IPS DF 6.9 (cell line): ENCODE measurements around the gene IZUMO4.
A peak's percentile ranks its signal among the peaks of the same experiment; 100 is the strongest.

Experiments
- DNase-seq: peaks from one replicate; pipeline ENCODE4 v3.0.0-alpha.2; 2013; ENCODE audit warnings: low read depth, low spot score
- H3K27ac ChIP-seq: one replicate; pipeline ENCODE4 v1.5.1; 2013; ENCODE audit warnings: low read length, control low read depth
- H3K27me3 ChIP-seq: 2 replicates; pipeline ENCODE4 v1.6.1; 2013; ENCODE audit warnings: mild to moderate bottlenecking, low read length; ENCODE audit not compliant: control insufficient read depth, insufficient read depth
- H3K36me3 ChIP-seq: 2 replicates; pipeline ENCODE4 v1.6.1; 2013; ENCODE audit warnings: low read length; ENCODE audit not compliant: control insufficient read depth, insufficient read depth
- H3K4me1 ChIP-seq: 2 replicates; pipeline ENCODE4 v1.6.1; 2013; ENCODE audit warnings: low read length; ENCODE audit not compliant: control insufficient read depth, insufficient read depth
- H3K4me3 ChIP-seq: 2 replicates; pipeline ENCODE4 v1.5.1; 2013; ENCODE audit warnings: mild to moderate bottlenecking, low read length
- H3K9me3 ChIP-seq: 2 replicates; pipeline ENCODE4 v1.6.1; 2013; ENCODE audit warnings: low read length, inconsistent platforms; ENCODE audit not compliant: control insufficient read depth, insufficient read depth
- WGBS: extraction: QIAGEN DNeasy Blood & Tissue Kit; methylation state at CpG from one replicate; pipeline ENCODE4 v1.1.7; 2013; ENCODE audit warnings: mixed read lengths, missing lambda C conversion rate; ENCODE audit not compliant: insufficient read length, insufficient coverage; 5-methylcytosine and 5-hydroxymethylcytosine counted together

Gene IZUMO4

GRCh38 chr19:2096480-2097202 lies at the start of gene IZUMO4:
Gene IZUMO4 (plus strand): TSS chr19:2096915. CDS start chr19:2096946, 31 bp downstream.
- Histone ChIP-seq H3K4me1 (peaks cover 2% of the 10 kb centered on the region; the same call in 1 of the 2 replicates), H3K4me3 (peak within 1 kb of the TSS; percentile 46; the same call in 1 of the 2 replicates), H3K36me3 (peaks cover 20% of the 10 kb centered on the region), H3K9me3 (no peaks in the 10 kb centered on the region), H3K27me3 (no peaks in the 10 kb centered on the region), H3K27ac (no peak within 1 kb of the TSS)
- WGBS: no CpG with 5 or more reads among the region's 70 CpGs
- peak; percentile 81 for DNase-seq

- Histone ChIP-seq H3K36me3 (peaks cover 16% of the 10 kb centered on the region; the same call in 1 of the 2 replicates), H3K4me1 (peaks cover 8% of the 10 kb centered on the region; the same call in 1 of the 2 replicates), H3K27ac (no peak overlapping the region), H3K4me3 (no peak overlapping the region), H3K9me3 (no peaks in the 10 kb centered on the region), H3K27me3 (no peaks in the 10 kb centered on the region)
- no CpG with 5 or more reads among the region's 6 CpGs for WGBS
- no peak for DNase-seq
These were observed 49.7 kb upstream of the IZUMO4 start for GRCh38 chr19:2047076-2047448.

- no peaks in the 10 kb centered on the region for H3K9me3 ChIP-seq
- peaks cover 16% of the 10 kb centered on the region; the same call in 1 of the 2 replicates for H3K36me3 ChIP-seq
- no peak for DNase-seq
- no peaks in the 10 kb centered on the region for H3K27me3 ChIP-seq
- no CpG with 5 or more reads among the region's 22 CpGs for WGBS
- no peak overlapping the region for H3K27ac ChIP-seq
- no peak overlapping the region for H3K4me3 ChIP-seq
- peaks cover 7% of the 10 kb centered on the region; the same call in 1 of the 2 replicates for H3K4me1 ChIP-seq
These were observed 49.1 kb upstream of the IZUMO4 start for GRCh38 chr19:2047449-2048103.

GRCh38 chr19:2048104-2048958 lies 48.4 kb upstream of the IZUMO4 start:
- Histone ChIP-seq H3K4me3 (no peak overlapping the region), H3K36me3 (peaks cover 16% of the 10 kb centered on the region; the same call in 1 of the 2 replicates), H3K9me3 (no peaks in the 10 kb centered on the region), H3K27me3 (no peaks in the 10 kb centered on the region), H3K27ac (no peak overlapping the region), H3K4me1 (peaks cover 7% of the 10 kb centered on the region; the same call in 1 of the 2 replicates)
- no peak for DNase-seq
- no CpG with 5 or more reads among the region's 17 CpGs for WGBS

GRCh38 chr19:2048959-2049740 lies 47.6 kb upstream of the IZUMO4 start:
- WGBS: no CpG with 5 or more reads among the region's 27 CpGs
- no peak overlapping the region for H3K4me3 ChIP-seq

GRCh38 chr19:2049741-2050348 lies 46.9 kb upstream of the IZUMO4 start:
- H3K27ac ChIP-seq: no peak overlapping the region
- no peaks in the 10 kb centered on the region for H3K9me3 ChIP-seq
- peaks cover 16% of the 10 kb centered on the region; the same call in 1 of the 2 replicates for H3K36me3 ChIP-seq
- H3K27me3 ChIP-seq: no peaks in the 10 kb centered on the region
- H3K4me3 ChIP-seq: peak overlapping the region; percentile 89
- WGBS: no CpG with 5 or more reads among the region's 16 CpGs
- peaks cover 7% of the 10 kb centered on the region; the same call in 1 of the 2 replicates for H3K4me1 ChIP-seq
- DNase-seq: no peak

More at GRCh38 chr19:2048959-2049740, 47.6 kb upstream of the IZUMO4 start:
- H3K27me3 ChIP-seq: no peaks in the 10 kb centered on the region
- H3K9me3 ChIP-seq: no peaks in the 10 kb centered on the region
- peaks cover 16% of the 10 kb centered on the region; the same call in 1 of the 2 replicates for H3K36me3 ChIP-seq
- DNase-seq: no peak
- no peak overlapping the region for H3K27ac ChIP-seq
- H3K4me1 ChIP-seq: peaks cover 7% of the 10 kb centered on the region; the same call in 1 of the 2 replicates

GRCh38 chr19:2050349-2050990 lies 46.2 kb upstream of the IZUMO4 start:
- H3K9me3 ChIP-seq: no peaks in the 10 kb centered on the region
- H3K36me3 ChIP-seq: peaks cover 16% of the 10 kb centered on the region; the same call in 1 of the 2 replicates
- H3K4me3 ChIP-seq: peak overlapping the region; percentile 89
- WGBS: no CpG with 5 or more reads among the region's 49 CpGs
- no peaks in the 10 kb centered on the region for H3K27me3 ChIP-seq
- DNase-seq: no peak
- H3K4me1 ChIP-seq: peaks cover 7% of the 10 kb centered on the region; the same call in 1 of the 2 replicates
- no peak overlapping the region for H3K27ac ChIP-seq

GRCh38 chr19:2050991-2051772 lies 45.5 kb upstream of the IZUMO4 start, which contains the start of gene MKNK2:
Gene MKNK2 (minus strand): TSS chr19:2051244. CDS start chr19:2050851, 393 bp downstream.
- DNase-seq: no peak
- no peaks in the 10 kb centered on the region for H3K9me3 ChIP-seq
- no peak within 1 kb of the TSS for H3K27ac ChIP-seq
- H3K36me3 ChIP-seq: peaks cover 10% of the 10 kb centered on the region; the same call in 1 of the 2 replicates
- no peaks in the 10 kb centered on the region for H3K27me3 ChIP-seq
- H3K4me3 ChIP-seq: peak within 1 kb of the TSS; percentile 89
- H3K4me1 ChIP-seq: peaks cover 8% of the 10 kb centered on the region
- WGBS: no CpG with 5 or more reads among the region's 93 CpGs
